Adrenal gland (tissue), 12 donors: ENCODE measurements around the gene TRMT11. TPM values are rescaled to one million over a fixed set of nuclear protein-coding genes. Genes with fewer than 3 reads are reported as not detected.

Experiments
- DNase-seq, 7 donors: peaks; one replicate each; pipeline ENCODE4 v3.0.0-alpha.2; 2019 to 2020
- H3K27ac ChIP-seq, 5 donors: fragments of 200-600 bp; sonication (generic) in 4 of 5; 1 replicate in 3 of 5; 2 replicates in 2 of 5; pipeline versions ENCODE4 v1.5.1 to v1.8.0; 2016 to 2020; ENCODE audit warnings: mild to moderate bottlenecking in 1 of 5
- H3K27me3 ChIP-seq: fragments of 200-600 bp; 2 replicates; pipeline ENCODE4 v1.8.0; 2021
- H3K36me3 ChIP-seq, 2 donors: fragments of 200-600 bp; replicated peaks in 1 of 2; 1 replicate in 1 of 2; 2 replicates in 1 of 2; pipeline versions ENCODE4 v1.5.1 to v1.8.0; 2018 to 2022
- H3K4me1 ChIP-seq, 2 donors: fragments of 200-600 bp; replicated peaks in 1 of 2; 1 replicate in 1 of 2; 2 replicates in 1 of 2; pipeline versions ENCODE4 v1.5.1 to v1.8.0; 2018 to 2021
- H3K4me3 ChIP-seq, 4 donors: fragments of 200-600 bp; sonication (generic) in 3 of 4; one replicate each; pipeline ENCODE4 v1.5.1; 2016 to 2018
- H3K9me3 ChIP-seq, 3 donors: fragments of 200-600 bp; sonication (generic) in 1 of 3; replicated peaks in 1 of 3; 1 replicate in 2 of 3; 2 replicates in 1 of 3; pipeline versions ENCODE4 v1.5.1 to v1.8.0; 2016 to 2021
- CTCF ChIP-seq, 6 experiments: fragments of 450-650 bp in 4 of 6; fragments of 200-600 bp in 2 of 6; sonication (generic) in 1 of 6; IDR thresholded peaks; 1 replicate in 5 of 6; 2 replicates in 1 of 6; pipeline versions ENCODE4 v1.5.1 to v1.8.0; 2016 to 2021; ENCODE audit warnings: antibody characterized with exemption in 6 of 6, mild to moderate bottlenecking in 2 of 6, moderate library complexity in 1 of 6
- POLR2A ChIP-seq, 2 donors: fragments of 450-650 bp; IDR thresholded peaks; one replicate each; pipeline ENCODE4 v1.6.1; 2017; ENCODE audit warnings: antibody characterized with exemption in 2 of 2, mild to moderate bottlenecking in 2 of 2, moderate library complexity in 1 of 2
- WGBS, 4 donors: extraction: QIAGEN DNeasy Blood & Tissue Kit in 2 of 4; methylation state at CpG; one replicate each; pipeline versions ENCODE4 v1.1.5 to v1.1.7; 2013 to 2017; 5-methylcytosine and 5-hydroxymethylcytosine counted together
- intact Hi-C, 2 donors: fragments of 100-400 bp; cut with DNase I; formaldehyde crosslinking; loops; one replicate each; pipeline versions ENCODE4 v1.14.1 to v1.15.0; 2022 to 2023
- polyA plus RNA-seq, 3 donors: library from polyadenylated mRNA; stranded (reverse); fragments of 200-250 nt in 2 of 3; fragments of 350-450 nt in 1 of 3; fragmentation: Illumina TruSeq in 1 of 3; extraction: RNeasy Lipid Tissue Mini Kit (QIAGEN cat#74804) in 1 of 3; gene quantifications; one replicate each; pipeline ENCODE4 v1.2.3, GENCODE V29; 2013 to 2014
- total RNA-seq, 9 donors: library from RNA; depleted of rRNA in 4 of 9; stranded (reverse); fragments of >200 nt in 4 of 9; fragments of 120-200 nt in 1 of 9; fragmentation: NEBNext Ultra II Directional in 1 of 9; extraction: Animal tissue kit (Norgen Biotek cat#: 25700) in 1 of 9; gene quantifications; one replicate each; pipeline versions ENCODE4 v1.1.0 to v1.2.4, GENCODE V29; 2013 to 2023
- donor health status: healthy with polysubstance abuse.
- donor health status: Bipolar disorder and iron deficiency.
- donor health status: DM: yes; HTN: yes; CAD: no.
- donor health status: DM: no; HTN: no; CAD: no.
- donor health status: DM: no; HTN: no; CAD: no.
- donor health status: DM: yes; HTN: yes; CAD: no.

TRMT11 gene
- total and polyA plus RNA-seq, 12 donors = 9.7 to 29.9 (median 17.9) TPM

GRCh38 chr6:125952764-125953501 lies 33.4 kb upstream of the TRMT11 start:
- Histone ChIP-seq H3K27me3 (no peaks in the 10 kb centered on the region), H3K4me1 (peaks cover 5 to 20% of the 10 kb centered on the region in 2 donors), H3K27ac (no peak overlapping the region), H3K4me3 (no peak overlapping the region), H3K9me3 (no peaks in the 10 kb centered on the region), H3K36me3 (no peaks in the 10 kb centered on the region)
- DNase-seq = peak in 1 of 7 donors; percentile 17
- 73 to 89% (median 82%) methylated on average over 6 to 7 of the region's 7 CpGs for WGBS, 4 donors
- no peak for TF ChIP-seq POLR2A (IDR thresholded peaks at IDR 0.05)
- peak in 1 of 6 experiments; percentile 19 for TF ChIP-seq CTCF (IDR thresholded peaks at IDR 0.05)
- intact Hi-C loops = loop anchor here (10.0 kb wide), 2 partner anchors 168 to 638 kb away; no protein-coding TSS in a partner anchor

GRCh38 chr6:125953502-125953875 lies 32.9 kb upstream of the TRMT11 start:
- H3K9me3 ChIP-seq = no peaks in the 10 kb centered on the region
- no peak overlapping the region for H3K27ac ChIP-seq
- no peaks in the 10 kb centered on the region for H3K27me3 ChIP-seq
- H3K4me1 ChIP-seq = peaks cover 10 to 20% of the 10 kb centered on the region in 2 donors
- DNase-seq = no peak
- no peaks in the 10 kb centered on the region for H3K36me3 ChIP-seq
- 74 to 83% (median 77%) methylated on average over 1 to 11 of the region's 11 CpGs for WGBS, 4 donors
- intact Hi-C loops = loop anchor here (10.0 kb wide), 2 partner anchors 169 to 639 kb away; no protein-coding TSS in a partner anchor
- TF ChIP-seq CTCF (IDR thresholded peaks at IDR 0.05) = no peak
- TF ChIP-seq POLR2A (IDR thresholded peaks at IDR 0.05) = no peak
- H3K4me3 ChIP-seq = no peak overlapping the region

- no peak overlapping the region for H3K4me3 ChIP-seq
- intact Hi-C loops = loop anchor here (10.0 kb wide), 2 partner anchors 170 to 640 kb away; no protein-coding TSS in a partner anchor
- peaks cover 16 to 27% of the 10 kb centered on the region in 2 donors for H3K4me1 ChIP-seq
- no peaks in the 10 kb centered on the region for H3K36me3 ChIP-seq
- no peak overlapping the region for H3K27ac ChIP-seq
- TF ChIP-seq POLR2A (IDR thresholded peaks at IDR 0.05) (no peak), CTCF (IDR thresholded peaks at IDR 0.05) (no peak)
- no peaks in the 10 kb centered on the region for H3K27me3 ChIP-seq
- no peaks in the 10 kb centered on the region for H3K9me3 ChIP-seq
- no peak for DNase-seq
- WGBS, 4 donors = 58 to 61% (median 60%) methylated on average over 5 of the region's 5 CpGs
Observed at GRCh38 chr6:125954735-125955339, 31.5 kb upstream of the TRMT11 start.

- intact Hi-C loops = loop anchor here (10.0 kb wide), 2 partner anchors 171 to 641 kb away; no protein-coding TSS in a partner anchor
- peak overlapping the region in 4 of 5 donors; percentile 93 to 98 (median 96) for H3K27ac ChIP-seq
- 37 to 43% (median 40%) methylated on average over 5 of the region's 5 CpGs for WGBS, 4 donors
Observed at GRCh38 chr6:125955973-125956372, 30.4 kb upstream of the TRMT11 start.

More at GRCh38 chr6:125955973-125956372, 30.4 kb upstream of the TRMT11 start:
- peak overlapping the region in 1 of 4 donors; percentile 83 for H3K4me3 ChIP-seq
- no peak for DNase-seq
- H3K36me3 ChIP-seq = no peaks in the 10 kb centered on the region
- H3K27me3 ChIP-seq = no peaks in the 10 kb centered on the region
- H3K9me3 ChIP-seq = no peaks in the 10 kb centered on the region
- TF ChIP-seq POLR2A (IDR thresholded peaks at IDR 0.05) = no peak
- no peak for TF ChIP-seq CTCF (IDR thresholded peaks at IDR 0.05)
- H3K4me1 ChIP-seq = peaks cover 16 to 27% of the 10 kb centered on the region in 2 donors
